ENCODE data around the gene IRAK2. TPM values are rescaled to one million over a fixed set of nuclear protein-coding genes. Genes with fewer than 3 reads are reported as not detected.

Gene IRAK2
- total RNA-seq, 1 donor from 2014 or later: 2.0 TPM

DNA sequence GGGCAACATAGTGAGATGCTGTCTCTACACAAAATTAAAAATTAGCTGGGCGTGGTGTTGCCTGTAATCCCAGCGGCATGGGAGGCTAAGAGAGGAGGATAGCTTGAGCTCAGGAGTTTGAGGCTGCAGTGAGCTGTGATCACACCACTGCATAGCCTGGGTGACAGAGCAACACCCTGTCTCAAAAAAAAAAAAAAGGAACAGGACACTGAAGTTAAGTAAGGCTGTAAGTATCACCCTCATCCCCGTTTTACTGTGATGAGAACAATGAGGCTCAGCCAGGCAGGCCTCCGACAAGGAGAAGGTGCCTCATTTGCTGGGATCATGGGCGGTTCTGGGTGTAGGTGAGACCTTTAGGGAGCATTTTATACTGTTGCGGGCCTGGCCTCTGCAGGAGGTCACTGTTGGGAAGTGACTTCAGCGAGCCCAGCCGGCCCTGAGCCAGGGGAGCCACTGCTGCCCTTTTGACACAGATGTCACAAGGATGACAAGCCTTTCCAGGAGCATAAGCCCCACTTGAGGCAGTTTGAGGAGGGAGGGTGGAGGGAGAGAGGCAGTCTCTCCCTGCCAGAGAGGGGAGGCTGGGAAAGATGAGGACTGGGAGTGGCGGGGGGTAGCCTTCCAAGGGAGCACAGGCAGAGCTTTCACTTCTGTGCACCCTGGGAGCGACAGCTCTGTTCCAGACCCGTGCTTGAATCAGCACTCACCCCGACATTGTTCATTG, 30.8 kb downstream of the IRAK2 start:
- DNase-seq (ENCODE audit: low read depth) (no peak), FAIRE-seq (no peak)
- H3K27ac ChIP-seq (ENCODE audit: low read depth, low read length): no peak overlapping the region
- H4K20me1 ChIP-seq (ENCODE audit: insufficient read depth, low read length): no peaks in the 10 kb centered on the region
- TF ChIP-seq, protein P1, sequence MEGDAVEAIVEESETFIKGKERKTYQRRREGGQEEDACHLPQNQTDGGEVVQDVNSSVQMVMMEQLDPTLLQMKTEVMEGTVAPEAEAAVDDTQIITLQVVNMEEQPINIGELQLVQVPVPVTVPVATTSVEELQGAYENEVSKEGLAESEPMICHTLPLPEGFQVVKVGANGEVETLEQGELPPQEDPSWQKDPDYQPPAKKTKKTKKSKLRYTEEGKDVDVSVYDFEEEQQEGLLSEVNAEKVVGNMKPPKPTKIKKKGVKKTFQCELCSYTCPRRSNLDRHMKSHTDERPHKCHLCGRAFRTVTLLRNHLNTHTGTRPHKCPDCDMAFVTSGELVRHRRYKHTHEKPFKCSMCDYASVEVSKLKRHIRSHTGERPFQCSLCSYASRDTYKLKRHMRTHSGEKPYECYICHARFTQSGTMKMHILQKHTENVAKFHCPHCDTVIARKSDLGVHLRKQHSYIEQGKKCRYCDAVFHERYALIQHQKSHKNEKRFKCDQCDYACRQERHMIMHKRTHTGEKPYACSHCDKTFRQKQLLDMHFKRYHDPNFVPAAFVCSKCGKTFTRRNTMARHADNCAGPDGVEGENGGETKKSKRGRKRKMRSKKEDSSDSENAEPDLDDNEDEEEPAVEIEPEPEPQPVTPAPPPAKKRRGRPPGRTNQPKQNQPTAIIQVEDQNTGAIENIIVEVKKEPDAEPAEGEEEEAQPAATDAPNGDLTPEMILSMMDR (IDR thresholded peaks at IDR 0.05; ENCODE audit: insufficient read depth, low read depth, low read length): no peak
- no peak for TF ChIP-seq EZH2 (IDR thresholded peaks at IDR 0.05; ENCODE audit: insufficient read depth, low read length)
- H3K9ac ChIP-seq (ENCODE audit: low read length): no peak overlapping the region
- Mint-ChIP-seq H3K27ac (ENCODE audit: unreplicated experiment) (no peak overlapping the region), H3K4me1 (ENCODE audit: low read depth, unreplicated experiment) (peaks cover 35% of the 10 kb centered on the region), H3K27me3 (ENCODE audit: low read depth, unreplicated experiment) (no peaks in the 10 kb centered on the region), H3K36me3 (ENCODE audit: low read depth, unreplicated experiment) (no peaks in the 10 kb centered on the region), H3K4me3 (ENCODE audit: unreplicated experiment) (no peak overlapping the region), H3K9me3 (ENCODE audit: unreplicated experiment) (no peaks in the 10 kb centered on the region)
- H3K9me3 ChIP-seq (ENCODE audit: insufficient read depth, low read depth, low read length): no peaks in the 10 kb centered on the region
- no peak overlapping the region for H3K4me2 ChIP-seq (ENCODE audit: low read length)
- peaks cover 5% of the 10 kb centered on the region for H3K79me2 ChIP-seq (ENCODE audit: insufficient read depth, low read length)
- H3K4me3 ChIP-seq (ENCODE audit: insufficient read depth, low read depth, low read length): no peak overlapping the region
- no peaks in the 10 kb centered on the region for H3K27me3 ChIP-seq (ENCODE audit: insufficient read depth, low read length)
- peaks cover 59% of the 10 kb centered on the region for H3K4me1 ChIP-seq (ENCODE audit: insufficient read depth, low read length)
- H2AFZ ChIP-seq (ENCODE audit: low read depth, low read length): no peak overlapping the region
- H3K36me3 ChIP-seq (ENCODE audit: insufficient read depth, low read length): no peaks in the 10 kb centered on the region

- peaks cover 5% of the 10 kb centered on the region for H3K79me2 ChIP-seq (ENCODE audit: insufficient read depth, low read length)
- no peak overlapping the region for H3K4me3 ChIP-seq (ENCODE audit: insufficient read depth, low read depth, low read length)
- no peaks in the 10 kb centered on the region for H3K36me3 ChIP-seq (ENCODE audit: insufficient read depth, low read length)
- H2AFZ ChIP-seq (ENCODE audit: low read depth, low read length): peak overlapping the region; percentile 73
- no peak overlapping the region for H3K27ac Mint-ChIP-seq (ENCODE audit: unreplicated experiment)
- H3K27ac ChIP-seq (ENCODE audit: low read depth, low read length): peak overlapping the region; percentile 85
- H3K4me2 ChIP-seq (ENCODE audit: low read length): peak overlapping the region; percentile 56
- H3K27me3 ChIP-seq (ENCODE audit: insufficient read depth, low read length): no peaks in the 10 kb centered on the region
- H3K27me3 Mint-ChIP-seq (ENCODE audit: low read depth, unreplicated experiment): no peaks in the 10 kb centered on the region
- TF ChIP-seq, protein P1 (IDR thresholded peaks at IDR 0.05; ENCODE audit: insufficient read depth, low read depth, low read length): no peak
- peak overlapping the region; percentile 48 for H3K9ac ChIP-seq (ENCODE audit: low read length)
- no peak for FAIRE-seq
- no peaks in the 10 kb centered on the region for H3K36me3 Mint-ChIP-seq (ENCODE audit: low read depth, unreplicated experiment)
- H3K4me3 Mint-ChIP-seq (ENCODE audit: unreplicated experiment): no peak overlapping the region
- H3K4me1 Mint-ChIP-seq (ENCODE audit: low read depth, unreplicated experiment): peaks cover 34% of the 10 kb centered on the region
- H4K20me1 ChIP-seq (ENCODE audit: insufficient read depth, low read length): no peaks in the 10 kb centered on the region
- peaks cover 54% of the 10 kb centered on the region for H3K4me1 ChIP-seq (ENCODE audit: insufficient read depth, low read length)
- no peaks in the 10 kb centered on the region for H3K9me3 ChIP-seq (ENCODE audit: insufficient read depth, low read depth, low read length)
- peak; percentile 82 for DNase-seq (ENCODE audit: low read depth)
- no peaks in the 10 kb centered on the region for H3K9me3 Mint-ChIP-seq (ENCODE audit: unreplicated experiment)
Measured at GRCh38 chr3:10196389-10197052, 31.8 kb downstream of the IRAK2 start.

GRCh38 chr3:10198226-10198625, 33.5 kb downstream of the IRAK2 start:
- Mint-ChIP-seq H3K27ac (ENCODE audit: unreplicated experiment) (peak overlapping the region; percentile 34), H3K4me1 (ENCODE audit: low read depth, unreplicated experiment) (peaks cover 19% of the 10 kb centered on the region)

More at GRCh38 chr3:10198226-10198625, 33.5 kb downstream of the IRAK2 start:
- H3K4me1 ChIP-seq (ENCODE audit: insufficient read depth, low read length): peaks cover 38% of the 10 kb centered on the region
- H3K9ac ChIP-seq (ENCODE audit: low read length): no peak overlapping the region
- no peak overlapping the region for H2AFZ ChIP-seq (ENCODE audit: low read depth, low read length)
- Mint-ChIP-seq H3K36me3 (ENCODE audit: low read depth, unreplicated experiment) (no peaks in the 10 kb centered on the region), H3K4me3 (ENCODE audit: unreplicated experiment) (no peak overlapping the region), H3K27me3 (ENCODE audit: low read depth, unreplicated experiment) (no peaks in the 10 kb centered on the region), H3K9me3 (ENCODE audit: unreplicated experiment) (no peaks in the 10 kb centered on the region)
- no peaks in the 10 kb centered on the region for H4K20me1 ChIP-seq (ENCODE audit: insufficient read depth, low read length)
- H3K79me2 ChIP-seq (ENCODE audit: insufficient read depth, low read length): peaks cover 5% of the 10 kb centered on the region
- H3K4me3 ChIP-seq (ENCODE audit: insufficient read depth, low read depth, low read length): no peak overlapping the region
- TF ChIP-seq, protein P1 (IDR thresholded peaks at IDR 0.05; ENCODE audit: insufficient read depth, low read depth, low read length): no peak
- TF ChIP-seq EZH2 (IDR thresholded peaks at IDR 0.05; ENCODE audit: insufficient read depth, low read length): no peak
- no peaks in the 10 kb centered on the region for H3K9me3 ChIP-seq (ENCODE audit: insufficient read depth, low read depth, low read length)
- FAIRE-seq (no peak), DNase-seq (ENCODE audit: low read depth) (no peak)
- H3K27me3 ChIP-seq (ENCODE audit: insufficient read depth, low read length): no peaks in the 10 kb centered on the region
- H3K4me2 ChIP-seq (ENCODE audit: low read length): no peak overlapping the region
- H3K36me3 ChIP-seq (ENCODE audit: insufficient read depth, low read length): no peaks in the 10 kb centered on the region
- H3K27ac ChIP-seq (ENCODE audit: low read depth, low read length): no peak overlapping the region

Data from astrocyte (in vitro differentiated cells and primary cell).